HG03432 (cell line): ENCODE results near the gene TRAF6.
A peak's percentile ranks its signal among the peaks of the same experiment; 100 is the strongest.
"Not testable (repeated sequence)": the region's sequence is repeated elsewhere in the genome, so short reads cannot be mapped to it uniquely, and the experiment has no call there.

Source experiments
- ATAC-seq: cut with Tn5 transposase; IDR thresholded peaks from one replicate; pipeline ENCODE4 v1.9.1; 2021; ENCODE audit warnings: mild to moderate bottlenecking, moderate library complexity; ENCODE audit not compliant: unreplicated experiment

The TRAF6 gene

GRCh38 chr11:36498721-36499120, 11.4 kb downstream of the TRAF6 start:
- no peak for ATAC-seq

GRCh38 chr11:36493332-36493731, 16.7 kb downstream of the TRAF6 start:
- no peak for ATAC-seq

DNA sequence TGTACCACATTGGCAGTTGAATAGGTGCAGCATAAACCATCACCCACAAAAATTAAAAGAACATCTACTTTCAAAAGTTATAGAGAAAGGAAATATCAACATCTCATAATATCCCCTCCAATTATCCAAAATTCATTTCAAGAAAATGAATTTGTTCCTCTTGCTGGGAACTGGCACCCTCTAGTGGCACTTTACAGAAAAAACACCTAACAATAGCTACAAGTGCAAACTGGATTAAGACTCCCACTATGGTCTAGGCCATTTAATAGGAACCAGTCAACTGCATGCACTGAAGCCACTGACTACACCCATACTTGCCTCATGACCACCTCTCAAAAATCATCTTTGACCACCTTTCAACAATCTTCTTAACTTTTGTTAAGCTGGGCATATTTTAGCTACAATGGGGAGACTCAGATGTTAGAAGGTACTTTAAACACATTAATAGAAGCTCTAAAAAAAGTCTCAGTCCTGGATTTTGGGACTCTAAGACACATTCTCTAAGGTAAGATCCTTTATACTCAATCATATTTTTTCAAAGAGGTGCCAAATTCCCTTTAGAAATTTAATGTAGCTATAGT, 17.3 kb downstream of the TRAF6 start:
- peak; percentile 60 for ATAC-seq

DNA sequence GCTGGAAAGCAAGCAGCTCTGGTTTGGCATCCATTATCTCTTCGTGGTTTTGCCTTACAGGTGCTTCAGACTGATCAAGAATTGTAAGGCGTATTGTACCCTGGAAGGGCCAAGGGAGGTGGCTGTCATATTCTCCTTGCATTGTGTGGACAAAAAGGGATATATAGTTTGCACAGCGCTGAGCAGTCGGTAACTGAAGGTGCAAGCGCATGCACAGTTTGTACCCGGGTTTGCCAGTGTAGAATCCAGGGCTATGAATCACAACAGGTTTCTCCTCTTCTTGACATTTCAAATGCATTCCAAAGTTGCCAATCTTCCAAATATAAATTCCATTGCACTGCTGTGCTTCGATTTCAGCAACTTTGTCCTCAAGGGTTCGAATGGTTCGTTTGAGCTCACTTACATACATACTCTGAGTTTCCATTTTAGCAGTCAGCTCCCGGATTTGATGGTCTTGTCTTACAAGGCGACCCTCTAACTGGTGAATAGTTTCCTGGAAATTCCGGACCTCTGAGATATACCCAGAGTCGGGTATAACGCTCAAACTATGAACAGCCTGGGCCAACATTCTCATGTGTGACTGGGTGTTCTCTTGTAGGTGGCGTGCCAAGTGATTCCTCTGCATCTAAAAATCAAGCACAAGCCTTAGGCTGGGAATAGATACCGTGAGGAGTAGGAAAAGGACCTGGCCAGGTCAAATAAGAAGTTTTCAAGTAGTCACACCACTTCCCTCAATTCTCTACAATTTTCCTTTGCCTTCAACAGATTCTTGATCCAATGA, 19.9 kb downstream of the TRAF6 start:
- no peak for ATAC-seq

- ATAC-seq, result peak; percentile 59
Measured at GRCh38 chr11:36488096-36488495, 22.0 kb downstream of the TRAF6 start.

DNA sequence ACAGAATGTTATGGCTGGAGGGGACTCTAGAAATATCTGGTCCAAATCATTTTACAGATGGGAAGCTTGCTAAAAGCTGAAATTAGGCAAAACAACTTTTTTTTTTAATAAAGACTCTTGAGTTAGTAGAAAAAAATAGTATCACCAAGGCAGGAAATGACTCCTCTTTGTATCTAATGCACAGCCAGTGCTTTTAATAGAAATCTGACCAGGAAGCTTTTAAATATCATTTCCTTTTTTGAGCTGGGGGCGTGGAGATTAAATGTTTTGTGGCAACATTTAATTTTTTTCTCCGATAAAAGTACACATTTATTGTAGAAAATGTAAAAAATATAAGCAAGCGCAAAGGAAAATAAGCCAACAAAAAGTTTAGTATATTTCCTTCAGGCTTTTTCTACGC, 22.5 kb downstream of the TRAF6 start:
- peak; percentile 44 for ATAC-seq

DNA sequence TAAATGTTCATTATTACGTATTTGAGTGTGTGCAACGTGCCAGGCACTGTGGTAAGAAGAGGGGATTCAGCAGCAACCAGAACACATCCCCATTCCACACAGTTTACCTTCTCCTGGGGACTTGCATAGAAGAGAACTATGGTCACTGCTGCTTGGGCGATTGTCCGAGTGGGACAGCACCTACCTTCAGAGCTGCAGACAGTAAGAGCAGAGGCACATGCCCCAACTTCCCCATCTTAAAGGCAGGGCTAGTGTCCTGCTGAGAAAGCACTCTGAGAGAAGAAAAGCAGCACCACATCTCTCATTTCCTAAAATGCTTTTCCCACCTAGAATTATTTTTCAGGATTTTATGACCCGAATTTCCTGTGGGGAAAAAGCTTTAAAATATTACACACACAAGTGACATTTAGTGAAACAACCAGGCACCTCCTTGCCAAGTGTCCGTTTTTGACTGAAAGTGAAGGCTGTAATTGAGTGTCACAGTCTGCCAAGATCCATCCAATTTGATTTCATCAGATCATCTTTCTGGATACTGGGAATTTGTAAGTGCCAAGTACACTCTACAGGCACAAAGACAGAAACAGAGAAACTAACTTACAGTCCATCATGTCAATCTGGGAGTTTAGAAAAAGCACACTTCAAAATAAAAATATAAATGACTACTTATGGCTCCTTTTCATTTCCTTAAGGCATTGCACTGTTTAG, 24.6 kb downstream of the TRAF6 start:
- no peak for ATAC-seq

DNA sequence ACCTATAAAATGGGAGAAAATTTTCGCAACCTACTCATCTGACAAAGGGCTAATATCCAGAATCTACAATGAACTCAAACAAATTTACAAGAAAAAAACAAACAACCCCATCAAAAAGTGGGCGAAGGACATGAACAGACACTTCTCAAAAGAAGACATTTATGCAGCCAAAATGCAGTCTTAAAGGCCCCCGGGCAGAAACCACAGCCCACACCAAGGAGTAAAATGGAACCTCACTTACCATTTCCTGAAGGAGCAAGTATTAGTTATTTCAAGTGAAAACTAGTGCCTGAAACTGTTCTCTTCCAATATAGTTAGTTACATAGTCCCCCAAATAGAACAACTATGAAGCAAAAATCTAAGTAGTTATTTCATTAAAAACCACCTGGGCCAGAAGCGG, 27.0 kb downstream of the TRAF6 start:
- ATAC-seq, result not testable (repeated sequence)

- ATAC-seq, result no peak
Measured at GRCh38 chr11:36480833-36481232, 29.2 kb downstream of the TRAF6 start.

- peak; percentile 50 for ATAC-seq
Measured at GRCh38 chr11:36478700-36479329, 31.3 kb downstream of the TRAF6 start.

- ATAC-seq, result no peak
Measured at GRCh38 chr11:36475192-36475591, 34.9 kb downstream of the TRAF6 start.

DNA sequence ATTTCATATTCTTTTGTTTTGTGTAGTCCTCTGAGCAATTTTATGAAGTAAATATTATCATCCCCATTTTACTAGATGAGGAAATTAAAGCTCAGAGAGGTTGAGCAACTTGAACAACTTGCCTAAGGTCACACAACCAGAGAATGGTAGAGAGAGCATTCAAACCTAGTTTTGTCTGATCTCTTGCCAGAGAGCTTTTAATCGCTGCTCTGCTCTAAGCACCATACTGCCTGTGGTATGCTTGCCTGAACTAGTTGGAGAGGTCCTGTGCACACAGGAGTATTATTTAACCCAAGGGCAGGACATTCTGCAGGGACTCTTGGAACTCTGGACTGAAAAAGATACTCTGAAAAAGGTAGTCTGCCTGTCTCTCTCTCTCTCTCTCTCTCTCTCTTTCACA, 38.5 kb downstream of the TRAF6 start:
- ATAC-seq, result no peak

- ATAC-seq, result no peak
Measured at GRCh38 chr11:36469881-36470802, 39.9 kb downstream of the TRAF6 start.

DNA sequence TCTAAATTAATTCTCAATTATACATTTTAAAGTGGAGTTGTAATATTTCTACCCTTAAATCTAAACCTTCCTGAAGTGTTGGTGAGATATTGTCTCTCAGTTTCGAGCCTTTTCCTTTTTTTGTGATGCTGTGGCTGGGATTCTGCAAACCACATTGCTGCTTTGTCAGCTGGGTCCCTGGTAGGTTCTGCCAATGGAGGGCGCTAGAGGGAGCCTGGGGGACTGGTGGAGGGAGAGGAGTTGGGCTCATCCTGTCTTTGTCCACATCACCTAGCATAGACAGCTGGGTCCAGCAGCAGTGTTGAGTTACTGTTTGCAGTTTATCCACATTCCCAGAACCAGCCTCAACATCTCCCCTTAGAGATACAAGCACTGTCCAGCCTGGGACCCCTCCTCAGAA, 41.0 kb downstream of the TRAF6 start:
- ATAC-seq, result no peak

DNA sequence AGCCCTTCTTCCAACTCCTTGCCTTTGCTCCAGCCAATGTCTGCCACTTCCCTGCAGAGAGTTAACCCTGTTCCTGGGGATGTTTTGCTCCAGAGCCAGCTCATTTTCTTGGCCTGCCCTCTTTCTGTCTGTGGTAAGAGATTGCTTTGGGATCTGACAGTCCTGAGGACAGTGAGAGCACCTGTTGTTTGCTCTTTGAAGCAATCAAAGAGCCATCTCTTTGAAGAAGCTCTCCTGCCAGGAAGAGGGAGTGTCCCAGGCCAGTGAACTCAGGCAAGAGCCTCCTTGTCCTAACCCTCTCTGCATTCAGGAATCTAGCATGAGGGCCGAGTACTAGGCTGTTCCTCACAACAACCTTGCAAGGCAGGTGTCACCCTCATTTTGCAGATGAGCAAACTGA, 42.2 kb downstream of the TRAF6 start:
- no peak for ATAC-seq

- ATAC-seq, result no peak
Measured at GRCh38 chr11:36467012-36467411, 43.1 kb downstream of the TRAF6 start.

GRCh38 chr11:36465449-36466163, 44.5 kb downstream of the TRAF6 start:
- no peak for ATAC-seq

- ATAC-seq, result no peak
Measured at GRCh38 chr11:36464720-36465119, 45.4 kb downstream of the TRAF6 start.

GRCh38 chr11:36463781-36464180, 46.3 kb downstream of the TRAF6 start:
- ATAC-seq, result no peak

DNA sequence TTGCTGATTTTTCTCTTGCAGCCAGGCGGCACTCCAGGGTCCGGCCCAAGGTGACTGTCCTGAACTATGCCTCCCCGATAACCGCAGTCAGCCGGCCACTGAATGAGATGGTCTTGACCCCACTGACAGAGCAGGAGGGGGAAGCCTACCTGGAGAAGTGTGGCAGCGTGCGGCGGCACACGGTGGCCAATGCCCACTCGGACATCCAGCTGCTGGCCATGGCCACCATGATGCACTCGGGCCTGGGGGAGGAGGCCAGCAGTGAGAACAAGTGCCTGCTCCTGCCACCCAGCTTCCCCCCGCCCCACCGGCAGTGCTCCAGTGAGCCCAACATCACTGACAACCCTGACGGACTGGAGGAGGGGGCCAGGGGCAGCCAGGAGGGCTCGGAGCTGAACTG, 47.8 kb downstream of the TRAF6 start:
- ATAC-seq, result no peak
